GM18505 (cell line): ENCODE measurements around the gene CADM1.

ENCODE experiments used
- ATAC-seq: cut with Tn5 transposase; IDR thresholded peaks from one replicate; pipeline ENCODE4 v1.9.1; 2021; ENCODE audit not compliant: unreplicated experiment
- POLR2A ChIP-seq: IDR thresholded peaks from 4 replicates; pipeline ENCODE4 v1.6.1; 2011; ENCODE audit warnings: borderline replicate concordance; ENCODE audit not compliant: insufficient read depth, insufficient read length; ENCODE audit errors: extremely low read depth

CADM1 gene

DNA sequence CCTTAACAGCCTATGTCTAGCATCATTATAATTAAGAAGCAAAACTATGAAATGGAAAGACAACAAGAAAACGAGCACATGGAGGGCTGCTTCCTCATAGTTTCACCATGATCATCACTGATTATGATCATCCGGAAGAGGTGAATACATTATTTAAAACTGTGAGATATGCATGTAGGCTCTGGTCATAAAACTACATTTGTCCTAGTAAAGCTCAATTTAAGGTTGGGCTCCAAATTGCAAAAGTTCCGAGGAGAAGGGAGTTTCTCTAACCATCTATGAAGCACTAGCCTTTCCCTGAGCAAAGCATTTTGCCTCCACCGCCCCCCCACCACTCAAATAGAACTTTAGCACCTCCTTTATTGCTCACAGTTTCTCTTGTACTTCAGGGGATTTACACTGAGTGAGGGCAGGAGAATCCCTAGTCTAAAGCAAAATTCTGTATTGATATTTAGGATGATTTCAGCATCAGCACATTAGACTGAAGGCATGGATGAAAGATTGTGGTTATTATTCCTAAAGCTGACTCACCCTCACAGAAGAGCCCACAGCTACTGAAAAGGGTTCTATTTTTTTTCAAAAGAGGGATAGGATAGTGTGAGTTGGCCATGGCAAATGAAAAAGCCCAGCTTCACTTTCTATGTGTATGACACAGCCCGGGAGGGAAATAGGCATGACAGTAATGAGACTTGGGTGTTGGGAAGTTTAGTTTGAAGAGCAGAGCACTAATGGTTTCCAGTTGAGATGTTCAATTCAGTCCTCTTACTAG is 203.4 kb downstream of the CADM1 start:
- no peak for TF ChIP-seq POLR2A

DNA sequence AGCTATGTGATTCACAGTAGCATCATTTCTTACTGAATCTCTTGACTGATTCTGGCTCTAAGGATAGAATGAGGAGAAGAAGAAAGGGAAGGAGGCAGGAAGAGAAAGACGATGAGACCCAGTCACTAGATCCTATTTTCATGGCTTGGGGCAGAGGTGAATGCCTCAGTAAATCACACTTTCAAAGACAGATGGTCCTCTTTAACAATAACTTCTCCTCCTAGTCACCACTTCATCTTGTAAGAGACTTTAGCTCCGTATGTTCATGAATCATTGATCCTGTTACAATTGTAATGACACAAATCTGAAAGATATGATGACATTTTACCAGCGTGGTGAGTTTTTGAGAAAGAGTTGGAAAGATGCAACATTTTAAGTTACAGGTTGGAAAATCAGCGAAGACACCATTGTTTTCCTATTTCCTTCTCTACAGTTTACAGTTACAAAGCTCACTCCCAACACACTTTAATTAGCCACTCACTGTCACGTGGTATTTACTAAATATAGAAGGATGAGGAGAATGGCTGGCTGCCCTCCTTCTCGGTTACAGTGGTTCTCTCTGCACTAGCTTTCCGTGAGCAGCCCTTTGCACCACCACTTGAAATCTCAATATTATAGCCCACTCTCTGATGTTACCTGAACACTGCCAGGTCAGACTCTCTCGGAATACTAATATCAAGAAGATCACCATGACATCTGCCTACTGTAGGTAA is 205.8 kb downstream of the CADM1 start:
- no peak for ATAC-seq
- TF ChIP-seq POLR2A = no peak

More for the DNA sequence above, 203.4 kb downstream of the CADM1 start:
- ATAC-seq = no peak

DNA sequence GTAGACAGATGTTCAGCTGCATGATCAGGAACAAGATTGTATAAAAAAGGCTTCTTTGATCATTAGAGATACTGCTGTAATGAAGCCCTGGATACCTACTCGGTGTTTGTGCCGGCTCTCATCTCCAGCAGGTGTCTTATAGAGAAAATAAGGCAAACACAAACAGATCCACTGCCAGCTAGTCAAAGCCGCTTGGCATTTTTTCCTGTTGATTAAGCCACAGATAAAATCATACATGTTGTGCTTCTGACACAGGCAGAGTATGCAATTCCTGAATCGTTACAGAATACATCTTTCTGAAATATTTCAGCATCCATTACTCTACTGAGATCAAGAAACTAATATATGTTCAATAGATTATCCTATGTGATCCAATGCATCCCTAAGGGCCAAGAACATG is 206.9 kb downstream of the CADM1 start:
- ATAC-seq = no peak
- no peak for TF ChIP-seq POLR2A

DNA sequence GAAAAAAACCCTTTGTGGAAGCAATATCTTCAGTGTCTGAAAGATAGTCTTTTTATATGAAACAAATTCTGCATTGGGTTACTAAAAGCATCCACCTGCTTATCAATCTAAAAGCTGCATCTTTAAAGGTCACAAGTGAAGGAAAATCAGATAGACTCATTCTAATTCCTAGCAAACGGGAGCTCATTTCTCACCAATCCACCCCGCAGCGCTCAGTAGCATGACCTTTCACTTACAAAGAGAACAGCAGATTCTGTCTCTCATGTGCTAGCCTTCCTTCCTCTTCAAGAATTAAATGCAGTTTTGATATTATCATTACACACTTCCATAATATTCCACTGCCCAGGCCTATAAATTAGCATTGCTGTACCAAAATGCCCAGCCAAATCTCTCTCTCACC is 212.9 kb downstream of the CADM1 start:
- no peak for ATAC-seq
- TF ChIP-seq POLR2A = no peak

DNA sequence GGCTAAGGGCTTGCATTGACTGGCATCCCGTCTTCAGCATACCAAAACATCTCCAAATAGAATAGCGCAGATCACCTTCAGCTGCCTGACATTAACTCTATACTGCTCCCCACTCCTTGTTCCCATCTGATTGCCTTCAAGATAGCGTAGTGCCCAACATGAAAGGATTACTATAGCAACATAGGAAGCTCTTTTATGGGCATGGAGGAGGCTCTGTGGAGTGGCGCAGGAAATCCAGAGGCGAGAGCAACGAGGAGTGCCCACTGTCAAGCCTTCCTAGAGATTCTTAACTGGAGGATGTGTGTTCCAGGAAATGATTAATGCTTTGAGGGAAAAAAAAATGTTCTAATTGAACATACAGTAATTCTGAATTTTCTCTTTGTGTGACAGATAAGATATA is 213.3 kb downstream of the CADM1 start:
- no peak for ATAC-seq
- TF ChIP-seq POLR2A = no peak

DNA sequence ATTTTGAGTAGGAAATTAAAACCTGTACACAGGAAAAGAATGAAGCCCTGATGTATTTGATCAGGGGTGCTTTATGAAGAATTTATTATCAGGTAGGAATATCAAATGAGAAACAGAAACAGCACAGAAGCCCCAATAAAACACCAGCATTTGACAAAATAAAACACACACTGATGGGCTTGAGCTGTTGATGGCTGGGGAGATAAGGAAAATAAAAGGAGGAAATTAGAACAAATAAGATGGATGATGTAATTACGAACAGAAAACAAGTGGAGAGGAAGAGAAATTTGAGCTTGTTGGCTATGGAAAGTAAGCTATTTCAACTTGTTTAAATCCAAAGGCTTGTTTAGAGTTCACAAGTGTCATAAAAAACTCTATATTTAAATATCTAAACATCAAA is 213.7 kb downstream of the CADM1 start:
- no peak for TF ChIP-seq POLR2A
- ATAC-seq = no peak

DNA sequence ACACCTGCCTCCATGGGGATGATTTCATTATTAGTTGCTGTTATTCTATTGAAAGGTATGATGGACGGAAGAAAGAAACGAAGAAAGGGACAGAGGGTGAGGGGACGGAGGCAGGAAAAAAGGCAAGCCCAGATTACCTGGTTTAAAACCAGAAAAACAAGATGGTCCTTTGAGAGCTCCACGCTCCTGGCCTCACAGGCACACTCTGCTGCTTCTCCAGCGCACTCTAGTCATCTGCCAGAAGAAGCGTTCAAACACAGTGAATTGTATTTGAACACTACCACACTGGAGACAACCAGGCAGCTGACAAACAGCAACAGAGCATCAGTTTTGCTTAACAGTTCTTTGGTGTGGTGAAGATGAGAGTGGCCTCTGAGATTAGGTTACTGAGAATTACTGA is 216.9 kb downstream of the CADM1 start:
- no peak for ATAC-seq
- TF ChIP-seq POLR2A = no peak

DNA sequence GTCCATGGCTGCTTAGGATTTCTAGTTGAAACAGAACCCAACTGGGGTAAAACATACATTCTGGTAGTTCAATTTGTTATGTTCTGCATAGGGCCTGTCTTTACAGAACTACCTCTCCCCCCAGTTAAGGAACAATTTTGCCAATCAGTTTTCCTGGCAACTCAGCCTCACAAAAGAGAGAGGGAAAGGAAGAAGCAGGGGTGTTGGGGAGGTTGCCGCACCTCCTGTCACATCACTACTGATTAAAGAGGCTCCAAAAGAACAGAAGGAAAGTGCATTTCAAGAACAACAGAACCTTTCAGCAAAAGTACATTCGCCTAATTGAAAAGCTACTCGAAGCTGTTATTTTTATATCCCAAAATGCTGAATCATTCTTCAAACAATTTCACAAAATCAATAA is 217.6 kb downstream of the CADM1 start:
- ATAC-seq = no peak
- no peak for TF ChIP-seq POLR2A

DNA sequence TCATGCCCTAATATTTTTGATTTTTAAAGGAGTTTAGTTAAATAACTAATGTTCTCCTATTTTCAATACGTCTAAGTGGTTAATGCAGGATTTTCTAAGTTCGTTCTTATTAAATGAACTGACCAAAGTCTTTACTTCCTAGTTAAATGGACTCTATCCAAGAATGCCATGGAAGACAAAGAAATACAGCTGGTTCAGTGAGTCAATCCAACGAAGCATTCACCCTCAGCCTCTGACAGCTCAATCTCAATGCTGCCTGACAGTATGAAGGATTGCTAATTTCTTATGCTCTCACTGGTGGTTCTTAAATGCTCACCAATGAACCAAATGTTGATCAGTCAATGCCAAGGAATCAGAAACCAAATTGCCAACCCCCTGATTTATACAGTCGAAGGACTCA is 219.4 kb downstream of the CADM1 start:
- ATAC-seq = no peak
- TF ChIP-seq POLR2A = no peak

DNA sequence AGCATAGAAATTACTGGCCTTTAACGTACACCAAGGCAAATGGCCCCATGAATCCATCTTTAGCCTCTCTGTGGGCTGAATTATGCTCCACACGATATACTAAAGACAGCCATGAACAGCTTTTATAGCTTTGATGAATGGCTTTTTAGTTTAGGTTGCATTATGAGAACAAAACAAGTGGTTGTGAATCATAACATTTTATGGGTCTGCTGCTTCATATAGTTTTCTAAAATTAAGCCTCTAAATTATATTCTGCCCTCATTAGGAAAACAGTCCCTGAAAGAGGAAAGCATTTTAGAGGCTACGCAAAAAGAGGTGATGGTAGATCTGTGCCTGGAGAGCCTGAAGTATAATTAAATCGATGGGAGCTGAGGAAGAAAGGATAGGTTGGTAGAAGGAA is 221.3 kb downstream of the CADM1 start:
- no peak for ATAC-seq
- no peak for TF ChIP-seq POLR2A

DNA sequence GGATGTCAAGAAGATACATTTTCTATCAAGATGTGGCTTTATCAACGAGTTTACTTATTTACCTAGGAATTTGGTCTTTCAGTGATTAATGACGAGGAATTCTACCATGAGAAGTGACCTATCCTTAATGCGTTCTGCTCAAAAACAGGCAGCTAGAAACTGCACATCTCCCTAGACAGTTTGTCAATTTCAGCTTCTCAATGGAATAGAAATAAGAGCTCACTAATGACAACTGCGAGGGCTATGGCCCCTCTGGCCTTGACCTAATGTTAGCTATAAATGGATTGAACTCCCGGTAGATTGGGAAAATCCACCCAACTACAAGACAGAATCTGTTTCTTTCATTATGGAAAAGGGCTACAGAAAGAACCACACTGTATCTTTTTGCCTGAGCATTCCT is 223.4 kb downstream of the CADM1 start:
- TF ChIP-seq POLR2A = no peak
- no peak for ATAC-seq

DNA sequence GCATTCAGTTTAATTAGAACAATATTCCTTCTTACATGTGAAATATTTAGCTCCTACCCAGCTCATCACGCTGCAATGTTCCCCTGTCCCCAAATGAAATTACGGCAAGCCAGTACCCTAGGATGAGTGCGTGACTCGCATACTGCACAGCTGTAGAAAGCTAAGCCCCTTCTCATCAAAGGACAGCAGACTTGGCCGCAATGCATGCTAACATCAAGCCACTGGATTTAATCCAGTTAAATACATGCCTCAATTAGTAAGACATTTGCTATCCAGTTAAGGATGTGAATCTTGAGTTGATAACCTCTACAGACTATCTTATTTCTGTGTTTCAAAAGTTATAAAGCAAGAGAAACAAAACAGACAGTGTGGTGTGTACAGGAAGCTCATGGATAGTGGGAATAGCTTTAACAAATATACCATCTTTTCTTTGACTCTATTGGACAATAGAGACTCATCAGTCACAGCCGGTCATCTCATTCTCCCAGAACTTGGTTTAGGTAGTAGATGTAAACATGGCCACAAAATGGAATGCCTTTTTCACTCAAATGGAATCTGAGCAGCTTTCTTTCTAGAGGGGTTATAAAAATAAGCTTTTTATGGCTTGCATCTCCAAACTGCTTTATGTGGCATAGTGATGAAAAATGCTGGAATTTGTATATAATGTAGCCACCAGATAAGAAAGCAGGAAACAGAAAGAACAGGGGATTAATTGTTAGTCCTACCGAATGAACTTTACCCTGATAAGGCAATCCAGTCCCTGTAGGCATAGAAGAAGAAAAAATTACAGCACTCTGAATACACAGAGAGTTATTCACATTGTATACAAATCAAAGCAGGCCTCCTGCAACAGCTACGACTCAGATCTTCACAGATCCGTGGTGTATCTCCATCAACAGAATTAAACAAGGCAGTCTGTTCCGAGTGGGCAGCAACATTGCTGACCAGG is 224.1 kb downstream of the CADM1 start:
- no peak for TF ChIP-seq POLR2A
- ATAC-seq = no peak

DNA sequence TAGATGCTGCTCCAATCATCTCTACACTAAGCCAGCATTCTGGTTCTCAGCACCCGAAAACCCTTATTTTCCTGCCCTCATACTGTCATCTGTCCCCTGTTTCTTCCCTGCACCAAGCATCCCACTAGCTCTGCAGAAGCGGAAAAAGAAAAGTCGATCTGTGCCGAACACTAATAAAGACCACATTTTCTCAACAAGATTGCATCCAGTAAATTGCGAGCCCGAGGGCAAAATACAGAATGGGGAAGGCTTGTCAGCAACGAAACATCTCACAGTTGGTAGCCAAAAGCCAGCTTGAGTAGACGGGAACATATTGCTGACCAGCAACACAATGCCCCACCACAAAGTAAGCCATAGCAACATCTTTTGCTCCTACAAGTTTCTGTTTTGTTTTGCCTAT is 227.4 kb downstream of the CADM1 start:
- no peak for TF ChIP-seq POLR2A
- ATAC-seq = no peak
